K562 (cell line): ENCODE results near the gene CD40LG. TPM values are rescaled to one million over a fixed set of nuclear protein-coding genes. Genes with fewer than 3 reads are reported as not detected.

Experiments used
- ATAC-seq: fragments of 200-7000 bp; cut with Tn5 transposase; 3 replicates; pipeline ENCODE4 v1.9.1; 2020; ENCODE audit warnings: moderate library complexity
- BruUV-seq: library from RNA; stranded (reverse); fragments of 400-500 nt; replicated peaks from 2 replicates; lab custom pipeline; 2021; lab: Mats Ljungman, UMichigan
- CTCF ChIA-PET: fragments of 300-600 bp; formaldehyde crosslinking; extraction: SDS; loops from one replicate; lab custom pipeline; 2021; ENCODE audit warnings: low intra/inter-chr PET ratio; lab: Yijun Ruan, JAX
- POLR2A ChIA-PET: fragments of 300-600, 350-650 bp; sonication (Branson Sonifier 250); formaldehyde crosslinking; extraction: SDS; loops from one replicate; lab custom pipeline; 2021; ENCODE audit warnings: antibody characterized with exemption, inconsistent platforms; lab: Yijun Ruan, JAX
- DNase-seq, 4 experiments: peaks; one replicate each; pipeline versions ENCODE4 v3.0.0 to v3.0.0-alpha.2; 2011 to 2018; ENCODE audit warnings: low spot score in 3 of 4, mixed read lengths in 3 of 4; ENCODE audit errors: extremely low read depth in 1 of 4
- FAIRE-seq: peaks from 2 replicates; lab custom pipeline; 2011; peaks lifted over from hg19 to GRCh38; lab: Jason Lieb, UNC
- H2AFZ ChIP-seq: 2 replicates; pipeline ENCODE4 v1.6.0; 2011; ENCODE audit warnings: low read depth, low read length, control low read depth, inconsistent platforms
- H3K27ac ChIP-seq: fragments of 200-600 bp; 3 replicates; pipeline ENCODE4 v1.8.0; 2011; ENCODE audit warnings: low read depth, mild to moderate bottlenecking, control low read depth, inconsistent platforms, low read length, moderate library complexity, mixed read lengths; ENCODE audit errors: extremely low read depth
- H3K27me3 ChIP-seq, 2 experiments: fragments of 300-600 bp in 1 of 2; 2 replicates in 1 of 2; 3 replicates in 1 of 2; pipeline versions ENCODE4 v1.6.0 to v1.8.0; 2011; ENCODE audit warnings: inconsistent platforms in 2 of 2, low read length in 2 of 2, mild to moderate bottlenecking in 1 of 2, mixed read lengths in 1 of 2, moderate library complexity in 1 of 2; ENCODE audit not compliant: control insufficient read depth in 2 of 2, insufficient read depth in 2 of 2
- H3K36me3 ChIP-seq: fragments of 300-600 bp; 3 replicates; pipeline ENCODE4 v1.8.0; 2011; ENCODE audit warnings: mild to moderate bottlenecking, low read length, inconsistent platforms; ENCODE audit not compliant: control insufficient read depth, insufficient read depth
- H3K4me1 ChIP-seq, 2 experiments: fragments of 200-600 bp in 1 of 2; replicated peaks in 1 of 2; 2 replicates in 1 of 2; 3 replicates in 1 of 2; pipeline versions ENCODE4 v1.5.1 to v1.8.0; 2011; ENCODE audit warnings: inconsistent platforms in 2 of 2, low read length in 2 of 2, mild to moderate bottlenecking in 1 of 2, mixed read lengths in 1 of 2, moderate library complexity in 1 of 2; ENCODE audit not compliant: control insufficient read depth in 2 of 2, insufficient read depth in 2 of 2
- H3K4me2 ChIP-seq: 2 replicates; pipeline ENCODE4 v1.6.1; 2011; ENCODE audit warnings: low read length, control low read depth, inconsistent platforms, mixed read lengths; ENCODE audit not compliant: insufficient read depth
- H3K4me3 ChIP-seq: fragments of 200-600 bp; sonication (generic), shearing (Covaris generic); 2 replicates; pipeline ENCODE4 v1.5.1; 2016; ENCODE audit warnings: control low read depth, inconsistent platforms
- H3K79me2 ChIP-seq: fragments of 200-600 bp; 3 replicates; pipeline ENCODE4 v1.8.0; 2011; ENCODE audit warnings: low read length, inconsistent platforms; ENCODE audit not compliant: control insufficient read depth, insufficient read depth
- H3K9ac ChIP-seq, 2 experiments: 2 replicates each; pipeline versions ENCODE4 v1.6.0 to v1.6.1; 2011; ENCODE audit warnings: low read depth in 2 of 2, low read length in 2 of 2, control low read depth in 1 of 2, inconsistent platforms in 1 of 2, mild to moderate bottlenecking in 1 of 2, mixed read lengths in 1 of 2; ENCODE audit not compliant: insufficient read depth in 1 of 2
- H3K9me1 ChIP-seq: one replicate; pipeline ENCODE4 v1.6.0; 2011; ENCODE audit warnings: inconsistent platforms, mild to moderate bottlenecking, low read length, moderate library complexity; ENCODE audit not compliant: control insufficient read depth, insufficient read depth
- H3K9me3 ChIP-seq: replicated peaks from 2 replicates; pipeline ENCODE4 v1.5.1; 2011; ENCODE audit warnings: low read depth, low read length, inconsistent platforms; ENCODE audit not compliant: control insufficient read depth, insufficient read depth
- H4K20me1 ChIP-seq: replicated peaks from 2 replicates; pipeline ENCODE4 v1.6.1; 2011; ENCODE audit warnings: low read length, inconsistent platforms, mixed read lengths; ENCODE audit not compliant: control insufficient read depth, insufficient read depth
- DPF2 ChIP-seq: fragments of 450-650 bp; IDR thresholded peaks from 2 replicates; pipeline ENCODE4 v1.6.1; 2016
- HDAC6 ChIP-seq: IDR thresholded peaks from 2 replicates; pipeline ENCODE4 v1.6.1; 2012; ENCODE audit warnings: low read depth, mild to moderate bottlenecking, control low read depth, inconsistent platforms, low read length, moderate library complexity
- IRF2 ChIP-seq: sonication (generic); formaldehyde crosslinking; IDR thresholded peaks from 2 replicates; pipeline ENCODE4 v1.8.1; 2022; ENCODE audit warnings: mild to moderate bottlenecking, missing genetic modification reagents
- KAT8 ChIP-seq: fragments of 450-650 bp; IDR thresholded peaks from 2 replicates; pipeline ENCODE4 v1.6.1; 2016; ENCODE audit warnings: low read depth, mild to moderate bottlenecking
- NR2F6 ChIP-seq: fragments of 450-650 bp; formaldehyde crosslinking; IDR thresholded peaks from 2 replicates; pipeline ENCODE4 v1.4.0; 2020; ENCODE audit warnings: mild to moderate bottlenecking
- SIN3B ChIP-seq: fragments of 450-650 bp; IDR thresholded peaks from 2 replicates; pipeline ENCODE4 v1.6.1; 2017; ENCODE audit warnings: low read depth, mild to moderate bottlenecking, moderate library complexity
- SNRNP70 ChIP-seq: fragments of 200-400 bp; formaldehyde crosslinking; optimal IDR thresholded peaks from 2 replicates; pipeline ENCODE3; 2017; ENCODE audit warnings: low read depth, low read length
- YBX1 ChIP-seq: fragments of 450-650 bp; IDR thresholded peaks from 2 replicates; pipeline ENCODE4 v1.7.1; 2016; ENCODE audit warnings: mild to moderate bottlenecking
- ZFX ChIP-seq: sonication (generic); formaldehyde crosslinking; IDR thresholded peaks from 2 replicates; pipeline ENCODE4 v1.8.0; 2022; ENCODE audit warnings: mild to moderate bottlenecking, missing genetic modification reagents, moderate library complexity
- WGBS: fragments of 100-300 bp; shearing (Covaris generic); methylation state at CpG from one replicate; pipeline ENCODE4 v1.1.6; 2016; ENCODE audit warnings: low coverage, mixed read lengths; ENCODE audit not compliant: insufficient coverage; ENCODE audit errors: missing lambda C conversion rate; 5-methylcytosine and 5-hydroxymethylcytosine counted together
- in situ Hi-C: fragments of 300-500 bp; cut with MboI; formaldehyde crosslinking; loops from 4 replicates; pipeline ENCODE4 v1.15.0; 2018; ENCODE audit warnings: inconsistent platforms, mixed read lengths
- intact Hi-C: fragments of 100-400 bp; cut with micrococcal nuclease; formaldehyde crosslinking; loops from 2 replicates; pipeline ENCODE4 v1.14.2; 2022
- polyA plus RNA-seq, 8 experiments: library from polyadenylated mRNA; depleted of rRNA in 4 of 8; stranded (reverse) in 5 of 8; unstranded in 3 of 8; fragments of >200 nt; fragmentation: Nextera tagmentation in 2 of 8; fragmentation: Illumina TruSeq in 1 of 8; extraction: Ambion mirVana in 2 of 8; extraction: Trizol in 1 of 8; gene quantifications; 2 replicates each; pipeline versions ENCODE4 v1.2.1 to v1.2.3, GENCODE V29; 2011 to 2014; ENCODE audit warnings: inconsistent platforms in 1 of 8, missing spikeins in 1 of 8
- total RNA-seq, 7 experiments: library from RNA; depleted of rRNA in 6 of 7; stranded (reverse); fragments of >200 nt in 6 of 7; fragmentation: Illumina TruSeq in 2 of 7; extraction: Trizol in 2 of 7; gene quantifications; 2 replicates each; pipeline versions ENCODE4 v1.2.1 to v1.2.3, GENCODE V29; 2011 to 2021; ENCODE audit warnings: low replicate concordance in 1 of 7
- TF ChIP-seq, protein P1 (sequence below): fragments of 250-450 bp; sonication (Bioruptor Pico); IDR thresholded peaks from 2 replicates; pipeline ENCODE4 v1.8.0; 2022; ENCODE audit warnings: moderate library complexity, mild to moderate bottlenecking, inconsistent platforms
- TF ChIP-seq, protein P2 (sequence below): sonication (generic); formaldehyde crosslinking; IDR thresholded peaks from 2 replicates; pipeline ENCODE4 v1.8.1; 2022; ENCODE audit warnings: missing genetic modification reagents
- TF ChIP-seq, protein P3 (sequence below): fragments of 450-650 bp; conservative IDR thresholded peaks from 2 replicates; pipeline ENCODE4 v1.6.1; 2016; ENCODE audit warnings: missing genetic modification characterization, low read depth, mild to moderate bottlenecking, missing compliant biosample characterization, moderate library complexity
- TF ChIP-seq, protein P4 (sequence below): fragments of 450-650 bp; IDR thresholded peaks from 2 replicates; pipeline ENCODE4 v1.6.1; 2017; ENCODE audit warnings: mild to moderate bottlenecking, moderate library complexity

The CD40LG gene
- total and polyA plus RNA-seq, 9 of the 15 experiments (the other 6 are each of a cell fraction or from before 2014, with no cell fraction given) = 0.11 TPM; not detected in 8

DNA sequence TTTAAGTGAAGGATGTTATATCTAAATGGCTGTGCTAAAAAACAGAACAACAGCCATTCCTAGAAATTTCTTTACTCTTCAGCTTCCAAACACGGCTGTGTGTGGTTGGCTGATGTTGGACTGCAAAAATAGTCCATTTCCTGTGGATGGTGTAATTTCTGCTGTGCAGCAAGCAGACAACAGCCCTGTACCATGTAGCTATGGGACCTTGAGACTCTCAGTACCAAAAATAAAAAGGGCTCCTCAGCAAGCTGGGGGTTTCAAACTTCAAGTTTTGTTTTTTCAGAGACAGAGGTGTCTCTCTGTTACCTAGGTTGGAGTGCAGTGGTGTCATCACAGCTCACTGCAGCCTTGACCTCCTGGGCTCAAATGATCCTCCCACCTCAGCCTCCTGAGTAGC is 18.1 kb downstream of the CD40LG start:
- no peak for FAIRE-seq
- Histone ChIP-seq H3K79me2 (no peaks in the 10 kb centered on the region), H3K4me1 (no peaks in the 10 kb centered on the region), H4K20me1 (no peaks in the 10 kb centered on the region), H3K4me3 (no peak overlapping the region), H3K9me3 (no peaks in the 10 kb centered on the region), H3K27me3 (no peaks in the 10 kb centered on the region), H3K27ac (no peak overlapping the region), H3K36me3 (no peaks in the 10 kb centered on the region), H3K4me2 (no peak overlapping the region), H3K9ac (no peak overlapping the region), H3K9me1 (no peaks in the 10 kb centered on the region), H2AFZ (no peak overlapping the region)
- ChIA-PET POLR2A (no interaction called here), CTCF (no interaction called here)
- 13% methylated on average over 1 of the region's 1 CpG for WGBS
- no peak for ATAC-seq
- no peak for TF ChIP-seq KAT8
- no peak for TF ChIP-seq YBX1
- TF ChIP-seq, protein P1, sequence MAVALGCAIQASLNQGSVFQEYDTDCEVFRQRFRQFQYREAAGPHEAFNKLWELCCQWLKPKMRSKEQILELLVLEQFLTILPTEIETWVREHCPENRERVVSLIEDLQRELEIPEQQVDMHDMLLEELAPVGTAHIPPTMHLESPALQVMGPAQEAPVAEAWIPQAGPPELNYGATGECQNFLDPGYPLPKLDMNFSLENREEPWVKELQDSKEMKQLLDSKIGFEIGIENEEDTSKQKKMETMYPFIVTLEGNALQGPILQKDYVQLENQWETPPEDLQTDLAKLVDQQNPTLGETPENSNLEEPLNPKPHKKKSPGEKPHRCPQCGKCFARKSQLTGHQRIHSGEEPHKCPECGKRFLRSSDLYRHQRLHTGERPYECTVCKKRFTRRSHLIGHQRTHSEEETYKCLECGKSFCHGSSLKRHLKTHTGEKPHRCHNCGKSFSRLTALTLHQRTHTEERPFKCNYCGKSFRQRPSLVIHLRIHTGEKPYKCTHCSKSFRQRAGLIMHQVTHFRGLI (CRISPR knock-in tag) = no peak
- TF ChIP-seq, protein P2, sequence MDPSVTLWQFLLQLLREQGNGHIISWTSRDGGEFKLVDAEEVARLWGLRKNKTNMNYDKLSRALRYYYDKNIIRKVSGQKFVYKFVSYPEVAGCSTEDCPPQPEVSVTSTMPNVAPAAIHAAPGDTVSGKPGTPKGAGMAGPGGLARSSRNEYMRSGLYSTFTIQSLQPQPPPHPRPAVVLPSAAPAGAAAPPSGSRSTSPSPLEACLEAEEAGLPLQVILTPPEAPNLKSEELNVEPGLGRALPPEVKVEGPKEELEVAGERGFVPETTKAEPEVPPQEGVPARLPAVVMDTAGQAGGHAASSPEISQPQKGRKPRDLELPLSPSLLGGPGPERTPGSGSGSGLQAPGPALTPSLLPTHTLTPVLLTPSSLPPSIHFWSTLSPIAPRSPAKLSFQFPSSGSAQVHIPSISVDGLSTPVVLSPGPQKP = no peak
- TF ChIP-seq ZFX (CRISPR knock-in tag) = no peak
- no peak for TF ChIP-seq SNRNP70
- TF ChIP-seq, protein P3, sequence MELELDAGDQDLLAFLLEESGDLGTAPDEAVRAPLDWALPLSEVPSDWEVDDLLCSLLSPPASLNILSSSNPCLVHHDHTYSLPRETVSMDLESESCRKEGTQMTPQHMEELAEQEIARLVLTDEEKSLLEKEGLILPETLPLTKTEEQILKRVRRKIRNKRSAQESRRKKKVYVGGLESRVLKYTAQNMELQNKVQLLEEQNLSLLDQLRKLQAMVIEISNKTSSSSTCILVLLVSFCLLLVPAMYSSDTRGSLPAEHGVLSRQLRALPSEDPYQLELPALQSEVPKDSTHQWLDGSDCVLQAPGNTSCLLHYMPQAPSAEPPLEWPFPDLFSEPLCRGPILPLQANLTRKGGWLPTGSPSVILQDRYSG (tag) = no peak
- TF ChIP-seq DPF2 = no peak
- no peak for TF ChIP-seq HDAC6
- TF ChIP-seq, protein P4, sequence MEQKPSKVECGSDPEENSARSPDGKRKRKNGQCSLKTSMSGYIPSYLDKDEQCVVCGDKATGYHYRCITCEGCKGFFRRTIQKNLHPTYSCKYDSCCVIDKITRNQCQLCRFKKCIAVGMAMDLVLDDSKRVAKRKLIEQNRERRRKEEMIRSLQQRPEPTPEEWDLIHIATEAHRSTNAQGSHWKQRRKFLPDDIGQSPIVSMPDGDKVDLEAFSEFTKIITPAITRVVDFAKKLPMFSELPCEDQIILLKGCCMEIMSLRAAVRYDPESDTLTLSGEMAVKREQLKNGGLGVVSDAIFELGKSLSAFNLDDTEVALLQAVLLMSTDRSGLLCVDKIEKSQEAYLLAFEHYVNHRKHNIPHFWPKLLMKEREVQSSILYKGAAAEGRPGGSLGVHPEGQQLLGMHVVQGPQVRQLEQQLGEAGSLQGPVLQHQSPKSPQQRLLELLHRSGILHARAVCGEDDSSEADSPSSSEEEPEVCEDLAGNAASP = no peak
- no peak for TF ChIP-seq NR2F6
- no peak for TF ChIP-seq SIN3B
- TF ChIP-seq IRF2 (CRISPR knock-in tag) = no peak
- in situ Hi-C loops = no loop called here
- no TSS peak for BruUV-seq
- intact Hi-C loops = no loop called here
- DNase-seq = no peak
